Limb (tissue), 2 donors: Measurements from ENCODE around the gene PDE3A.
"Not testable (repeated sequence)": the region's sequence is repeated elsewhere in the genome, so short reads cannot be mapped to it uniquely, and the experiment has no call there.

Experiments used
- DNase-seq, 2 donors: peaks; one replicate each; pipeline ENCODE4 v3.0.0-alpha.2; 2016; ENCODE audit errors: extremely low spot score in 2 of 2

PDE3A gene

GRCh38 chr12:20602641-20603391 lies 234.5 kb downstream of the PDE3A start:
- peak in 1 of 2 donors; percentile 44 for DNase-seq

- peak in 1 of 2 donors; percentile 35 for DNase-seq
These were observed 236.2 kb downstream of the PDE3A start for GRCh38 chr12:20604408-20605067.

- DNase-seq: not testable (repeated sequence)
These were observed 246.7 kb downstream of the PDE3A start for GRCh38 chr12:20615020-20615419.

- no peak for DNase-seq
These were observed 247.8 kb downstream of the PDE3A start for GRCh38 chr12:20616093-20616492.

- DNase-seq: peak in 1 of 2 donors; percentile 18
These were observed 251.9 kb downstream of the PDE3A start for GRCh38 chr12:20620261-20620660.

GRCh38 chr12:20624718-20625117 lies 256.4 kb downstream of the PDE3A start:
- DNase-seq: no peak

GRCh38 chr12:20625531-20625930 lies 257.2 kb downstream of the PDE3A start:
- no peak for DNase-seq

- DNase-seq: no peak
These were observed 258.8 kb downstream of the PDE3A start for GRCh38 chr12:20627001-20627588.

- DNase-seq: no peak
These were observed 260.0 kb downstream of the PDE3A start for GRCh38 chr12:20628226-20628787.

- no peak for DNase-seq
These were observed 260.7 kb downstream of the PDE3A start for GRCh38 chr12:20628999-20629398.

GRCh38 chr12:20629414-20630156 lies 261.2 kb downstream of the PDE3A start:
- DNase-seq: no peak

- DNase-seq: no peak
These were observed 263.4 kb downstream of the PDE3A start for GRCh38 chr12:20631711-20632110.

- no peak for DNase-seq
These were observed 272.8 kb downstream of the PDE3A start for GRCh38 chr12:20641106-20641505.

- DNase-seq: no peak
These were observed 275.5 kb downstream of the PDE3A start for GRCh38 chr12:20643822-20644221.

GRCh38 chr12:20646239-20646827 lies 278.0 kb downstream of the PDE3A start:
- DNase-seq: peak in 1 of 2 donors; percentile 50

- DNase-seq: no peak
These were observed 285.5 kb downstream of the PDE3A start for GRCh38 chr12:20653871-20654270.

- DNase-seq: no peak
These were observed 288.3 kb downstream of the PDE3A start for GRCh38 chr12:20656600-20656999.

GRCh38 chr12:20657496-20657895 lies 289.2 kb downstream of the PDE3A start:
- no peak for DNase-seq

- DNase-seq: no peak
These were observed 313.0 kb downstream of the PDE3A start for GRCh38 chr12:20681334-20681733.

- DNase-seq: no peak
These were observed 326.9 kb downstream of the PDE3A start, which contains the start of gene SLCO1C1 for GRCh38 chr12:20695232-20695631. SLCO1C1 (plus strand) TSS chr12:20695332; CDS start chr12:20699577, 4,245 bp downstream.
